Caco-2 (cell line): ENCODE results near the gene EXOC3L2. TPM values are rescaled to one million over a fixed set of nuclear protein-coding genes. Genes with fewer than 3 reads are reported as not detected.

Experiments used
- BruUV-seq: library from RNA; stranded (reverse); fragments of 400-500 nt; replicated peaks from 2 replicates; lab custom pipeline; 2021; lab: Mats Ljungman, UMichigan
- CTCF ChIA-PET: fragments of 300-600 bp; sonication (Branson Sonifier 250); formaldehyde crosslinking; loops from one replicate; lab custom pipeline; 2022; ENCODE audit warnings: antibody characterized with exemption; lab: Charles Lee
- POLR2A ChIA-PET: fragments of 300-600 bp; sonication (Branson Sonifier 250); formaldehyde crosslinking; loops from one replicate; lab custom pipeline; 2022; ENCODE audit warnings: antibody characterized with exemption; lab: Charles Lee
- DNase-seq, 2 experiments: peaks; one replicate each; pipeline versions ENCODE4 v3.0.0 to v3.0.0-alpha.2; 2020 to 2022
- H3K27me3 ChIP-seq: replicated peaks from 2 replicates; pipeline ENCODE4 v1.6.0; 2011; ENCODE audit warnings: low read length; ENCODE audit not compliant: control insufficient read depth, insufficient read depth
- H3K36me3 ChIP-seq: 2 replicates; pipeline ENCODE4 v1.5.1; 2011; ENCODE audit warnings: low read length; ENCODE audit not compliant: control insufficient read depth, insufficient read depth
- H3K4me1 ChIP-seq: fragments of 250-450 bp; sonication (Bioruptor Pico); 2 replicates; pipeline ENCODE4 v1.5.1; 2020; ENCODE audit warnings: mild to moderate bottlenecking
- H3K4me3 ChIP-seq: 2 replicates; pipeline ENCODE4 v1.5.1; 2011; ENCODE audit warnings: low read depth, mild to moderate bottlenecking, control low read depth, low read length
- H3K9me3 ChIP-seq: fragments of 250-450 bp; sonication (Bioruptor Pico); 2 replicates; pipeline ENCODE4 v1.5.1; 2020; ENCODE audit warnings: mild to moderate bottlenecking, moderate library complexity
- H3K27ac Mint-ChIP-seq: one replicate; pipeline ENCODE4 v1.8.0; 2022; ENCODE audit warnings: mixed read lengths; ENCODE audit not compliant: unreplicated experiment
- H3K27me3 Mint-ChIP-seq: one replicate; pipeline ENCODE4 v1.8.0; 2022; ENCODE audit warnings: mixed read lengths; ENCODE audit not compliant: insufficient read depth, unreplicated experiment
- H3K36me3 Mint-ChIP-seq: one replicate; pipeline ENCODE4 v1.8.0; 2022; ENCODE audit warnings: mild to moderate bottlenecking, mixed read lengths; ENCODE audit not compliant: insufficient read depth, unreplicated experiment
- H3K4me1 Mint-ChIP-seq: one replicate; pipeline ENCODE4 v1.8.0; 2022; ENCODE audit warnings: low read depth, mixed read lengths; ENCODE audit not compliant: unreplicated experiment
- H3K4me3 Mint-ChIP-seq: one replicate; pipeline ENCODE4 v1.8.0; 2022; ENCODE audit warnings: mild to moderate bottlenecking, moderate library complexity, mixed read lengths; ENCODE audit not compliant: unreplicated experiment
- H3K9me3 Mint-ChIP-seq: one replicate; pipeline ENCODE4 v1.8.0; 2022; ENCODE audit warnings: mixed read lengths; ENCODE audit not compliant: unreplicated experiment
- intact Hi-C: fragments of 100-400 bp; cut with micrococcal nuclease; formaldehyde crosslinking; loops from one replicate; pipeline ENCODE4 v1.10.0; 2022; ENCODE audit not compliant: unreplicated experiment
- total RNA-seq: library from RNA; stranded (reverse); gene quantifications from 2 replicates; pipeline ENCODE4 v1.2.3, GENCODE V29; 2022
- TF ChIP-seq, protein P1 (sequence below), 2 experiments: fragments of 200-600 bp in 1 of 2; IDR thresholded peaks; 1 replicate in 1 of 2; 2 replicates in 1 of 2; pipeline versions ENCODE4 v1.5.1 to v1.8.0; 2011 to 2022; ENCODE audit warnings: antibody characterized with exemption in 1 of 2, control low read depth in 1 of 2, inconsistent platforms in 1 of 2, low read depth in 1 of 2, low read length in 1 of 2, mild to moderate bottlenecking in 1 of 2, moderate library complexity in 1 of 2; ENCODE audit not compliant: insufficient read depth in 1 of 2, severe bottlenecking in 1 of 2, unreplicated experiment in 1 of 2

Gene EXOC3L2
- total RNA-seq, 1 experiment from 2014 or later, result not detected

DNA sequence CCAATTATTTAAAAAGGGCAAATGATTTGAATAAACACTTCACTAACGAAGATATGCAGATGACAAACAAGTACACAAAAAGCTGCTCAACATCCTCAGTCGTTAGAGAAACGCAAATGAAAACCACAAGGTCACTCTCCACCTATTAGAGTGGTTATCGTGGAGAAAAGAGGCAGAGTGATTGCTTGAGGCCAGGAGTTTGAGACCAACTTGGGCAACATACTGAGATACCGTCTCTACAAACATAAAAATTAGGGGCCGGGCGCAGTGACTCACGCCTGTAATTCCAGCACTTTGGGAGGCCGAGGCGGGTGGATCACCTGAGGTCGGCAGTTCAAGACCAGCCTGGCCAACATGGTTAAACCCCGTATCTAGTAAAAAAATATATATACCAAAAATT lies 39.4 kb downstream of the EXOC3L2 start:
- TF ChIP-seq, protein P1, sequence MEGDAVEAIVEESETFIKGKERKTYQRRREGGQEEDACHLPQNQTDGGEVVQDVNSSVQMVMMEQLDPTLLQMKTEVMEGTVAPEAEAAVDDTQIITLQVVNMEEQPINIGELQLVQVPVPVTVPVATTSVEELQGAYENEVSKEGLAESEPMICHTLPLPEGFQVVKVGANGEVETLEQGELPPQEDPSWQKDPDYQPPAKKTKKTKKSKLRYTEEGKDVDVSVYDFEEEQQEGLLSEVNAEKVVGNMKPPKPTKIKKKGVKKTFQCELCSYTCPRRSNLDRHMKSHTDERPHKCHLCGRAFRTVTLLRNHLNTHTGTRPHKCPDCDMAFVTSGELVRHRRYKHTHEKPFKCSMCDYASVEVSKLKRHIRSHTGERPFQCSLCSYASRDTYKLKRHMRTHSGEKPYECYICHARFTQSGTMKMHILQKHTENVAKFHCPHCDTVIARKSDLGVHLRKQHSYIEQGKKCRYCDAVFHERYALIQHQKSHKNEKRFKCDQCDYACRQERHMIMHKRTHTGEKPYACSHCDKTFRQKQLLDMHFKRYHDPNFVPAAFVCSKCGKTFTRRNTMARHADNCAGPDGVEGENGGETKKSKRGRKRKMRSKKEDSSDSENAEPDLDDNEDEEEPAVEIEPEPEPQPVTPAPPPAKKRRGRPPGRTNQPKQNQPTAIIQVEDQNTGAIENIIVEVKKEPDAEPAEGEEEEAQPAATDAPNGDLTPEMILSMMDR (IDR thresholded peaks at IDR 0.05; ENCODE audit: insufficient read depth in 1 of 2, low read depth in 1 of 2, low read length in 1 of 2, severe bottlenecking in 1 of 2, unreplicated experiment in 1 of 2), result no peak
- intact Hi-C loops, result no loop called here
- no peaks in the 10 kb centered on the region for H3K9me3 Mint-ChIP-seq
- no peak overlapping the region for H3K4me3 Mint-ChIP-seq
- H3K4me1 Mint-ChIP-seq, result peaks cover 8% of the 10 kb centered on the region
- H3K36me3 Mint-ChIP-seq, result no peaks in the 10 kb centered on the region
- BruUV-seq, result no TSS peak
- CTCF ChIA-PET, result interaction anchor here (0.7 kb wide), 1 partner anchor 595 kb away, joined by 5 read pairs; no protein-coding TSS in a partner anchor
- H3K27me3 Mint-ChIP-seq, result no peaks in the 10 kb centered on the region
- no peaks in the 10 kb centered on the region for H3K36me3 ChIP-seq
- no peak overlapping the region for H3K27ac Mint-ChIP-seq
- H3K9me3 ChIP-seq, result no peaks in the 10 kb centered on the region
- no peak overlapping the region for H3K4me3 ChIP-seq
- no peaks in the 10 kb centered on the region for H3K4me1 ChIP-seq
- no peak for DNase-seq
- no peaks in the 10 kb centered on the region for H3K27me3 ChIP-seq
- POLR2A ChIA-PET, result no interaction called here

DNA sequence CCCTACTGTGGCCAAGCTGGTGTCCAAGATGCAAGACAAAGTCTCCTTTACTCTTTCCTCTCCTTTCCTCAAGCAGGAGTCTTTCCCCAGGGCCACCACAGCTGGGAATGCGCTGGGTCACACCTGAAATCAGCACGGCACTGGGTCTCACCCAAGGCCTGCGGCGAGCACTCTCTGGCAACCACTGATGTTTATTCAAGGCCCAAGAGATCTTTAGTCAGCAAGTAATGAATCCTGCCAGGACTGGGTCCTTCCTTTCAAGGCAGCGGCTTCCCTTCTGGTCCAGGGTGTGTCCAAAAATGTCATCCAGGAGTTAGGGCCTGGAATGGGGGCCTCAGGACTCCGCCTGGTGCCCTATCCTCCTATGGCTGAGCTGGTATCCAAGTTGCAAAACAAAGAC lies 42.6 kb downstream of the EXOC3L2 start:
- Mint-ChIP-seq H3K4me1 (no peaks in the 10 kb centered on the region), H3K4me3 (no peak overlapping the region)

DNA sequence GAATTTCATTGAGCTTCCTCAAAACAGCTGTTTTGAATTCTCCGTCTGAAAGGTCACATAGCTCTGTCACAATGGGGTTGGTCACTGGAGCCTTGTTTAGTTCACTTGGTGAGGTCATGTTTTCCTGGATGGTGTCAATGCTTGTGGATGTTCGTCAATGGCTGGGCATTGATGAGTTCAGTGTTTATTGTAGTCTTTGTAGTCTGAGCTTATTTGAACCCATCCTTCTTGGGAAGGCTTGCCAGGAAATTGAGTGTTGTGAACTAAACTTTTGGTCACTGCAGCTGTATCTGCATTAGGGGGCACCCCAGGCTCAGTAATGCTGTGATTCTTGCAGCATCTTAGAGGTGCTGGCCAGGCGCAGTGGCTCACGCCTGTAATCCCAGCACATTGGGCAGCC lies 44.6 kb downstream of the EXOC3L2 start:
- Histone ChIP-seq H3K36me3 (no peaks in the 10 kb centered on the region), H3K4me3 (no peak overlapping the region), H3K9me3 (no peaks in the 10 kb centered on the region), H3K4me1 (no peaks in the 10 kb centered on the region), H3K27me3 (no peaks in the 10 kb centered on the region)
- TF ChIP-seq, protein P1 (IDR thresholded peaks at IDR 0.05; ENCODE audit: insufficient read depth in 1 of 2, low read depth in 1 of 2, low read length in 1 of 2, severe bottlenecking in 1 of 2, unreplicated experiment in 1 of 2), result peak; percentile 34 to 42
- ChIA-PET POLR2A (no interaction called here), CTCF (interaction anchor here (0.5 to 1.2 kb wide), 11 partner anchors 22 to 552 kb away, joined by 3 to 7 read pairs (median 3); partner anchors contain the start of genes BLOC1S3 and TRAPPC6A)
- no peaks in the 10 kb centered on the region for H3K9me3 Mint-ChIP-seq
- H3K36me3 Mint-ChIP-seq, result peaks cover 5% of the 10 kb centered on the region
- DNase-seq, result peak; percentile 65
- intact Hi-C loops, result loop anchor here (1.0 to 2.0 kb wide), 3 partner anchors 48 to 278 kb away; no protein-coding TSS in a partner anchor
- H3K4me3 Mint-ChIP-seq, result no peak overlapping the region
- H3K27me3 Mint-ChIP-seq, result peaks cover 8% of the 10 kb centered on the region
- no TSS peak for BruUV-seq
- no peak overlapping the region for H3K27ac Mint-ChIP-seq
- H3K4me1 Mint-ChIP-seq, result no peaks in the 10 kb centered on the region

More for the DNA sequence above, 42.6 kb downstream of the EXOC3L2 start:
- peaks cover 7% of the 10 kb centered on the region for H3K27me3 Mint-ChIP-seq
- TF ChIP-seq, protein P1 (IDR thresholded peaks at IDR 0.05; ENCODE audit: insufficient read depth in 1 of 2, low read depth in 1 of 2, low read length in 1 of 2, severe bottlenecking in 1 of 2, unreplicated experiment in 1 of 2), result no peak
- H3K36me3 ChIP-seq, result no peaks in the 10 kb centered on the region
- no peak overlapping the region for H3K27ac Mint-ChIP-seq
- no TSS peak for BruUV-seq
- no peaks in the 10 kb centered on the region for H3K9me3 Mint-ChIP-seq
- H3K4me1 ChIP-seq, result no peaks in the 10 kb centered on the region
- H3K36me3 Mint-ChIP-seq, result peaks cover 5% of the 10 kb centered on the region
- intact Hi-C loops, result no loop called here
- no peak for DNase-seq
- POLR2A ChIA-PET, result no interaction called here
- H3K27me3 ChIP-seq, result no peaks in the 10 kb centered on the region
- H3K9me3 ChIP-seq, result no peaks in the 10 kb centered on the region
- CTCF ChIA-PET, result interaction anchor here (1.3 kb wide), 1 partner anchor 136 kb away, joined by 8 read pairs; no protein-coding TSS in a partner anchor
- H3K4me3 ChIP-seq, result no peak overlapping the region
